ENCODE data around the gene CPTP.

The CPTP gene

GRCh38 chr1:1347663-1348419, 23.2 kb downstream of the CPTP start:
- H3K27ac ChIP-seq (ENCODE audit: low read length), result no peak overlapping the region

GRCh38 chr1:1348420-1349255, 24.0 kb downstream of the CPTP start:
- H3K79me2 ChIP-seq (ENCODE audit: low read length), result peaks cover 22% of the 10 kb centered on the region
- H4K20me1 ChIP-seq (ENCODE audit: insufficient read depth, low read length), result no peaks in the 10 kb centered on the region
- H3K4me2 ChIP-seq (ENCODE audit: low read depth, low read length), result peak overlapping the region; percentile 94
- H3K4me3 ChIP-seq (ENCODE audit: low read length), result peak overlapping the region; percentile 74
- TF ChIP-seq EZH2phosphoT487 (IDR thresholded peaks at IDR 0.05; ENCODE audit: low read length), result no peak
- no peak for TF ChIP-seq CTCF (IDR thresholded peaks at IDR 0.05; ENCODE audit: low read length)
- TF ChIP-seq EZH2 (optimal IDR thresholded peaks at IDR 0.05; ENCODE audit: low read depth, low read length), result no peak
- H3K9me3 ChIP-seq (replicated peaks; ENCODE audit: insufficient read depth, low read length), result no peaks in the 10 kb centered on the region
- H3K36me3 ChIP-seq (replicated peaks; ENCODE audit: insufficient read depth, low read length), result no peaks in the 10 kb centered on the region
- peak overlapping the region; percentile 61 for H3K9ac ChIP-seq (ENCODE audit: low read length)
- H3K9me2 ChIP-seq (replicated peaks; ENCODE audit: insufficient read depth, low read length), result no peaks in the 10 kb centered on the region
- H3F3A ChIP-seq (ENCODE audit: insufficient read depth, low read length), result no peaks in the 10 kb centered on the region
- no peaks in the 10 kb centered on the region for H3K4me1 ChIP-seq (ENCODE audit: low read length)
- no peak for DNase-seq
- H3K27ac ChIP-seq (ENCODE audit: low read length), result no peak overlapping the region
- H2AFZ ChIP-seq (ENCODE audit: low read length), result no peak overlapping the region
- peaks cover 20% of the 10 kb centered on the region for H3K27me3 ChIP-seq (replicated peaks; ENCODE audit: insufficient read depth, low read length)

More at GRCh38 chr1:1347663-1348419, 23.2 kb downstream of the CPTP start:
- H3K27me3 ChIP-seq (replicated peaks; ENCODE audit: insufficient read depth, low read length), result peaks cover 12% of the 10 kb centered on the region
- H3K36me3 ChIP-seq (replicated peaks; ENCODE audit: insufficient read depth, low read length), result no peaks in the 10 kb centered on the region
- peaks cover 22% of the 10 kb centered on the region for H3K79me2 ChIP-seq (ENCODE audit: low read length)
- no peak overlapping the region for H2AFZ ChIP-seq (ENCODE audit: low read length)
- peak overlapping the region; percentile 94 for H3K4me2 ChIP-seq (ENCODE audit: low read depth, low read length)
- no peaks in the 10 kb centered on the region for H3K9me2 ChIP-seq (replicated peaks; ENCODE audit: insufficient read depth, low read length)
- TF ChIP-seq EZH2phosphoT487 (IDR thresholded peaks at IDR 0.05; ENCODE audit: low read length) (no peak), CTCF (IDR thresholded peaks at IDR 0.05; ENCODE audit: low read length) (no peak), EZH2 (optimal IDR thresholded peaks at IDR 0.05; ENCODE audit: low read depth, low read length) (no peak)
- DNase-seq, result no peak
- peak overlapping the region; percentile 74 for H3K4me3 ChIP-seq (ENCODE audit: low read length)
- no peaks in the 10 kb centered on the region for H3K4me1 ChIP-seq (ENCODE audit: low read length)
- H3K9me3 ChIP-seq (replicated peaks; ENCODE audit: insufficient read depth, low read length), result no peaks in the 10 kb centered on the region
- no peaks in the 10 kb centered on the region for H3F3A ChIP-seq (ENCODE audit: insufficient read depth, low read length)
- H3K9ac ChIP-seq (ENCODE audit: low read length), result peak overlapping the region; percentile 52
- H4K20me1 ChIP-seq (ENCODE audit: insufficient read depth, low read length), result no peaks in the 10 kb centered on the region

- H2AFZ ChIP-seq (ENCODE audit: low read length), result no peak within 1 kb of the TSS
Measured at GRCh38 chr1:1349256-1350012, 24.8 kb downstream of the CPTP start, which contains the start of gene DVL1. TSS of gene DVL1 (minus strand) at chr1:1349418. CDS start at chr1:1349065, 353 bp downstream.

More at GRCh38 chr1:1349256-1350012, 24.8 kb downstream of the CPTP start, which contains the start of gene DVL1:
- Histone ChIP-seq H3K9me2 (replicated peaks; ENCODE audit: insufficient read depth, low read length) (no peaks in the 10 kb centered on the region), H3K4me3 (ENCODE audit: low read length) (peak within 1 kb of the TSS; percentile 74), H3K36me3 (replicated peaks; ENCODE audit: insufficient read depth, low read length) (no peaks in the 10 kb centered on the region), H3K27ac (ENCODE audit: low read length) (no peak within 1 kb of the TSS), H3K4me2 (ENCODE audit: low read depth, low read length) (peak within 1 kb of the TSS; percentile 94), H4K20me1 (ENCODE audit: insufficient read depth, low read length) (no peaks in the 10 kb centered on the region), H3K79me2 (ENCODE audit: low read length) (peaks cover 22% of the 10 kb centered on the region), H3K9ac (ENCODE audit: low read length) (peak within 1 kb of the TSS; percentile 81), H3K9me3 (replicated peaks; ENCODE audit: insufficient read depth, low read length) (no peaks in the 10 kb centered on the region), H3F3A (ENCODE audit: insufficient read depth, low read length) (no peaks in the 10 kb centered on the region), H3K4me1 (ENCODE audit: low read length) (no peaks in the 10 kb centered on the region), H3K27me3 (replicated peaks; ENCODE audit: insufficient read depth, low read length) (peaks cover 28% of the 10 kb centered on the region)
- TF ChIP-seq CTCF (IDR thresholded peaks at IDR 0.05; ENCODE audit: low read length) (peak; percentile 39; the same call in 1 of the 2 replicates), EZH2 (optimal IDR thresholded peaks at IDR 0.05; ENCODE audit: low read depth, low read length) (no peak), EZH2phosphoT487 (IDR thresholded peaks at IDR 0.05; ENCODE audit: low read length) (no peak)
- DNase-seq, result peak; percentile 67

All from MM.1S (cell line).